SK-N-SH treated with all-trans-retinoic acid at 6 μM for 48 hours (cell line): ENCODE measurements around the gene C15orf62.

ENCODE experiments used
- ARNTL ChIP-seq: fragments of 450-650 bp; formaldehyde crosslinking; IDR thresholded peaks from 2 replicates; pipeline ENCODE4 v1.5.0; 2020; ENCODE audit warnings: low read depth, mild to moderate bottlenecking, moderate library complexity, borderline replicate concordance
- PPARA ChIP-seq: fragments of 250-450 bp; sonication (Bioruptor Pico); IDR thresholded peaks from 2 replicates; pipeline ENCODE4 v1.5.0; 2020; ENCODE audit warnings: mild to moderate bottlenecking, borderline replicate concordance
- SNAI2 ChIP-seq: fragments of 250-450 bp; sonication (Bioruptor Pico); IDR thresholded peaks from 2 replicates; pipeline ENCODE4 v1.5.0; 2020; ENCODE audit warnings: mild to moderate bottlenecking, moderate library complexity
- TCF4 ChIP-seq: fragments of 250-450 bp; sonication (Bioruptor Pico); IDR thresholded peaks from 2 replicates; pipeline ENCODE4 v1.8.0; 2021; ENCODE audit warnings: mild to moderate bottlenecking, moderate library complexity, borderline replicate concordance
- ZNF565 ChIP-seq: fragments of 450-650 bp; formaldehyde crosslinking; conservative IDR thresholded peaks from 2 replicates; pipeline ENCODE4 v1.5.0; 2020; ENCODE audit warnings: low read depth, mild to moderate bottlenecking, moderate library complexity

GRCh38 chr15:40785164-40785563 is 15.4 kb downstream of the C15orf62 start:
- TF ChIP-seq ARNTL (CRISPR knock-in tag) (no peak), SNAI2 (CRISPR knock-in tag) (no peak), ZNF565 (CRISPR knock-in tag) (no peak), TCF4 (no peak), PPARA (CRISPR knock-in tag) (no peak)
